ENCODE data around the gene NAA80. TPM values are rescaled to one million over a fixed set of nuclear protein-coding genes. Genes with fewer than 3 reads are reported as not detected.

Gene NAA80
- total and polyA plus RNA-seq, 2 of the 8 experiments (the other 6 are each of a cell fraction or from before 2014, with no cell fraction given), result 11.3 to 16.7 TPM

- no peak overlapping the region for H3K9ac ChIP-seq (replicated peaks in 1 of 4; ENCODE audit: extremely low read depth in 1 of 4, low read depth in 3 of 4, low read length in 3 of 4)
- peaks cover 0 to 32% of the 10 kb centered on the region in 2 experiments; a peak in 3 of 4 replicates for H3K79me2 ChIP-seq (ENCODE audit: control insufficient read depth in 1 of 2, insufficient read depth in 2 of 2, low read length in 2 of 2)
- peaks cover 0 to 38% (median 22%) of the 10 kb centered on the region in 4 experiments; a peak in 6 of 7 replicates for H3K4me1 ChIP-seq (replicated peaks in 1 of 4; ENCODE audit: control insufficient read depth in 3 of 4, insufficient read depth in 4 of 4, low read length in 3 of 4)
- H4K5ac ChIP-seq (ENCODE audit: insufficient read length, low read depth, low read length), result no peak overlapping the region
- H4K20me1 ChIP-seq (replicated peaks in 1 of 2; ENCODE audit: control insufficient read depth in 1 of 2, insufficient read depth in 2 of 2, low read length in 2 of 2), result peaks cover 7 to 16% of the 10 kb centered on the region in 2 experiments
- H2AK5ac ChIP-seq (ENCODE audit: low read depth, low read length), result peak overlapping the region; percentile 69; the same call in 1 of the 2 replicates
- no peak overlapping the region for H3K56ac ChIP-seq (replicated peaks; ENCODE audit: insufficient read length, low read depth, low read length)
- H3K27me3 ChIP-seq (replicated peaks in 1 of 4; ENCODE audit: control insufficient read depth in 3 of 4, extremely low read depth in 1 of 4, insufficient read depth in 3 of 4, low read length in 3 of 4), result no peaks in the 10 kb centered on the region
- no peak overlapping the region for H3K27ac ChIP-seq (ENCODE audit: low read depth, low read length)
- no peaks in the 10 kb centered on the region for H3K9me3 ChIP-seq (ENCODE audit: insufficient read depth in 2 of 2, low read depth in 1 of 2, low read length in 1 of 2)
- no peak overlapping the region for H2BK15ac ChIP-seq (ENCODE audit: low read length)
- 97% methylated on average over 5 of the region's 5 CpGs; no CpG with 5 or more reads in 1 of the 2 experiments for WGBS, 2 experiments (ENCODE audit: extremely low coverage in 1 of 2, insufficient coverage in 1 of 2, insufficient read length in 1 of 2, insufficient replicate concordance in 2 of 2, low coverage in 1 of 2, low lambda C conversion rate in 2 of 2, missing lambda C conversion rate in 1 of 2)
- no peak overlapping the region for H2BK120ac ChIP-seq (replicated peaks; ENCODE audit: low read depth, low read length)
- H3K4me3 ChIP-seq (ENCODE audit: extremely low read depth in 1 of 4, insufficient read depth in 2 of 4, low read depth in 3 of 4, low read length in 4 of 4), result no peak overlapping the region
- POLR2A ChIA-PET (ENCODE audit: partially characterized antibody), result interaction anchor here (1.1 to 12.6 kb wide), 8 partner anchors 10 to 48 kb away, joined by 3 to 149 read pairs (median 7); partner anchors contain the start of genes HYAL1, HYAL3, IFRD2 and NAA80
- peaks cover 12 to 21% (median 18%) of the 10 kb centered on the region in 4 experiments; a peak in 7 of 8 replicates for H3K36me3 ChIP-seq (ENCODE audit: control insufficient read depth in 2 of 4, insufficient read depth in 4 of 4, low read length in 3 of 4)
- CTCF ChIA-PET (ENCODE audit: partially characterized antibody), result interaction anchor here (0.7 to 7.5 kb wide), 24 partner anchors 9 to 183 kb away, joined by 3 to 75 read pairs (median 7); partner anchors contain the start of genes GNAT1, HYAL1, IFRD2 and LSMEM2
- FAIRE-seq (no peak), DNase-seq (ENCODE audit: low read depth in 1 of 2, low spot score in 2 of 2) (no peak)
- H3K23ac ChIP-seq (ENCODE audit: insufficient read length), result no peak overlapping the region
- H4K8ac ChIP-seq (ENCODE audit: extremely low read depth, insufficient read depth, low read length), result no peak overlapping the region
- H2BK12ac ChIP-seq (ENCODE audit: low read depth, low read length), result peak overlapping the region; percentile 44; the same call in 1 of the 2 replicates
- H2AFZ ChIP-seq (ENCODE audit: low read length), result no peak overlapping the region
- no peak overlapping the region; a peak in 1 of 4 replicates for H3K4me2 ChIP-seq (ENCODE audit: insufficient read depth in 1 of 2, low read depth in 2 of 2, low read length in 2 of 2)
- no peak overlapping the region for H3K4ac ChIP-seq (replicated peaks; ENCODE audit: insufficient read length, low read depth, low read length)
- H2BK5ac ChIP-seq (ENCODE audit: low read depth, low read length), result no peak overlapping the region
- peaks cover 16% of the 10 kb centered on the region for H3K79me1 ChIP-seq (ENCODE audit: low read depth, low read length)
- H2BK20ac ChIP-seq (ENCODE audit: low read length), result no peak overlapping the region; the same call in 1 of the 2 replicates
- peak overlapping the region; percentile 17 for H4K91ac ChIP-seq (replicated peaks; ENCODE audit: insufficient read length, low read length)
- H3K14ac ChIP-seq (ENCODE audit: insufficient read length), result no peak overlapping the region
- no peak overlapping the region for H3K18ac ChIP-seq (ENCODE audit: extremely low read depth, low read length)
- peaks cover 28% of the 10 kb centered on the region for H3K23me2 ChIP-seq (ENCODE audit: low read depth, low read length)
- TF ChIP-seq USF2 (IDR thresholded peaks at IDR 0.05; ENCODE audit: low read length) (no peak), E2F6 (IDR thresholded peaks at IDR 0.05) (no peak), TAF7 (optimal IDR thresholded peaks at IDR 0.05; ENCODE audit: borderline replicate concordance, low read depth, low read length) (no peak), CREB1 (IDR thresholded peaks at IDR 0.05) (no peak), ATF3 (IDR thresholded peaks at IDR 0.05; ENCODE audit: insufficient read depth, low read depth, low read length) (no peak), NRF1 (IDR thresholded peaks at IDR 0.05; ENCODE audit: low read depth, low read length) (no peak), TEAD4 (IDR thresholded peaks at IDR 0.05; ENCODE audit: low read depth, low read length) (no peak), SIRT6 (IDR thresholded peaks at IDR 0.05; ENCODE audit: low read length) (no peak), SP4 (IDR thresholded peaks at IDR 0.05; ENCODE audit: low read length) (no peak), CTBP2 (IDR thresholded peaks at IDR 0.05; ENCODE audit: borderline replicate concordance, insufficient read depth, insufficient read length, low read length) (no peak), SP2 (IDR thresholded peaks at IDR 0.05; ENCODE audit: low read length) (no peak)
Observed at GRCh38 chr3:50323614-50324199, 24.5 kb upstream of the NAA80 start.

Measured in H1 (cell line).